Prostate gland (tissue), 2 donors: Measurements from ENCODE around the gene PRPSAP2.

ENCODE experiments used
- CTCF ChIP-seq, 4 experiments: fragments of 200-600 bp in 2 of 4; fragments of 450-650 bp in 2 of 4; sonication (generic) in 2 of 4; IDR thresholded peaks; 1 replicate in 3 of 4; 2 replicates in 1 of 4; pipeline ENCODE4 v1.5.1; 2016 to 2019; ENCODE audit warnings: antibody characterized with exemption in 4 of 4, mild to moderate bottlenecking in 2 of 4, moderate library complexity in 2 of 4
- POLR2A ChIP-seq: fragments of 450-650 bp; IDR thresholded peaks from one replicate; pipeline ENCODE4 v1.6.1; 2016; ENCODE audit warnings: antibody characterized with exemption, mild to moderate bottlenecking
- POLR2AphosphoS5 ChIP-seq: sonication (generic); formaldehyde crosslinking; IDR thresholded peaks from one replicate; pipeline ENCODE4 v1.6.1; 2017; ENCODE audit warnings: antibody characterized with exemption

GRCh38 chr17:18848501-18848900, 9.4 kb upstream of the PRPSAP2 start:
- TF ChIP-seq POLR2A (no peak), CTCF (IDR thresholded peaks at IDR 0.05) (no peak), POLR2AphosphoS5 (no peak)
